ENCODE measurements around the gene WDR37.
"Not testable (repeated sequence)": the region's sequence is repeated elsewhere in the genome, so short reads cannot be mapped to it uniquely, and the experiment has no call there.

Gene WDR37

DNA sequence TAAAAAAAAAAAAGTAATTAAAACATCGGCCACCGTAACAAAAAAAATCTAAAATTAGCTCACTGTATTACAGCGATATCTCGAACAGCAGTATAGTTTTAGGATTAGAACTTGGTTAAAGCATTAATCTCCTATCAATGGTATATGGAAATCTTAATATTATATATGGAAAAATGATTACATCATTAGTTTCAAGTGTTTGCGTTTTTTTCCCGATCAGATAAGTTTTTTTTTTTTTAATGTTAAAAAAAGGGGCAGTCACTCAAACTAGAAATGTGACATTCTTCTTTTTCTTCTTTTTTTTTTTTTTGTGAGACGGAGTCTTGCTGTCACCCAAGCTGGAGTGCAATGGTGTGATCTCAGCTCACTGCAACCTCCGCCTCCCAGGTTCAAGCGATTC, 14.7 kb upstream of the WDR37 start:
- DNase-seq, result no peak

DNA sequence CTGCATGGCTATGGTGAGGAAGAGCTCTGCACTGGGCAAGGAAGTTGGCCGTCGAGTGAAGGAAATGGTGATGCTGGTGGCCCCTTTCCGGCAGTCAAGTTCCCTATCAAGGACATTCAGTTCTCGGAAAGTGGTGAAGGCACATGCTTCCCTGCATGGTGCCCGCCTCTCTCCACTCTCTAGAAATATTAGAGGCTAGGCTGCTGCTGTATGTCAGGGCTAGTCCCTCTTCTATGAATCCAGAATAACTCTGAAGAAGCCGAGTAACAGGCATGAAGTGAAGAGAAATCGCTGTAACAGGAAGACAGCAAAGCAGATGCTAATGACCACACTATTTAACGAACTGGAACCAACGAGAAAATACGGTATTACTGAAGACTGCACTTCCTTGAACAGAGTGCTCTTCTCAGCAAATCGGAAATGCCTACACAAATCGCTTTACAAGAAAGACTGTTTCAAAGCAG, 12.6 kb upstream of the WDR37 start:
- DNase-seq, result peak in 3 of 58 donors; percentile 16 to 32 (median 20)

DNA sequence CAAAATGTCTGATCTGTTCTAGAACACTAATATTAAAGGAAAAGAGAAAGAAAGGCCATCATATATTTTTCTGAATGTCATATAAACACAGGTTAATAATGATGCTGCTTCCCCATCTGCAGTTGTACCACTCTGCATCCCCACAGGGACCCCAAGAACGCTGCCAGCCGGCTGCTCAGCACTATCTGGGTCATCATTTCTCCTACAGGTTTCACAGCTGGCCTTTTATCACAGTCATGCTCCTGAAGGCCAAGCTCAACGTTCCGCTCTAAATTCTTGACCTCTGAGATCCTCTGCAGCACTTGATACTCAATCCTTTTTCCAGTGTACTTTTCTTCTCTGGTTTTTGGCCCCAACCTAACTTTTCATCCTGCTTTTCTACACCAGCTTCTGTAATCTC, 12.0 kb upstream of the WDR37 start:
- DNase-seq, result no peak

DNA sequence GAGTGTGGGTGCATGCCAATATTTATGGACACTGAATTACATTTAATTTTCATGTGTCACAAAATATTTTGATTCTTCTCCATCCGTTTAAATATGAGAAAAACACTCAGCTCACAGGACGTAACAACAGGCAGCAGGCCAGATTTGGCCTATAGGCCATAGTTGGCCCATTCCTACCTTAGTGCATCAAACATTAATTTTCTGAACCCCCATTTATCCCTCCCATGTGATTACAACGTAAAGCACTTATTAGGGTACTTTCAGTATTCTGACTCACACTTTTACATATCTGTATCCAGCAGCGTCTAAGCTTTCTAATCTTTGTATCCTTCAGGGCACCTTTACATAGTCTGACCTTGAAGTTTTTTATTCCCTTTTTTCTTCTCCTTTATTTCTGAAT, 11.2 kb upstream of the WDR37 start:
- no peak for DNase-seq

DNA sequence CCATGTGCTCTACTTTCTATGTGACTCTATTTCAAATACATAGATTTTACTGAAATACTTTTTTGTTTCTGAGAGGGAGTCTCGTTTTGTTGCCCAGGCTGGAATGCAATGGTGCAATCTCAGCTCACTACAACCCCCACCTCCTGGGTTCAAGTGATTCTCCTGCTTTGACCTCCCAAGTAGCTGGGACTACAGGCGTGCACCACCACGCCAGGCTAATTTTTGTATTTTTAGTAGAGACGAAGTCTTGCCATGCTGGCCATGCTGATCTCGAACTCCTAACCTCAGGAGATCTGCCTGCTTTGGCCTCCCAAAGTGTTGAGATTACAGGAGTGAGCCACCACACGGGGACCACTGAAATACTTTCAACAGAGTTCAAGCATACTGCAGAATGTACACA, 10.8 kb upstream of the WDR37 start:
- DNase-seq, result no peak

DNA sequence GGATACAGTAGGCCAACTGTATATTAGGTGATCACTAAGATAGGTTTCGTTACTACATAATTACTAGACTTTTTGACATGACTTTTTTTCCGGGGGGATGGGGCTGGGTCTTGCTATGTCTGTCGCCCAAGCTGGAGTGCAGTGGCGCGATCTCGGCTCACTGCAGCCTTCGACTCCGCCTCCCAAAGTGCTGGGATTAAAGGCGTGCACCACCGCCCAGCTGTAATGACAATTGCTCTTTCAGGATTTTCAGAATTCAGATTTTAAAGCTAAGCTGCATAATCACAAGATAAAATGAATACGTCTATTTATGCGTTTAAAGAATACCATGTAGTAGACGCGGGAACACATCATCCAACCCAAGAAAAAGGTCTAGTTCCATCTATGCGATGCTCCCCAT, 8.2 kb upstream of the WDR37 start:
- DNase-seq, result peak in 1 of 58 donors; percentile 46

DNA sequence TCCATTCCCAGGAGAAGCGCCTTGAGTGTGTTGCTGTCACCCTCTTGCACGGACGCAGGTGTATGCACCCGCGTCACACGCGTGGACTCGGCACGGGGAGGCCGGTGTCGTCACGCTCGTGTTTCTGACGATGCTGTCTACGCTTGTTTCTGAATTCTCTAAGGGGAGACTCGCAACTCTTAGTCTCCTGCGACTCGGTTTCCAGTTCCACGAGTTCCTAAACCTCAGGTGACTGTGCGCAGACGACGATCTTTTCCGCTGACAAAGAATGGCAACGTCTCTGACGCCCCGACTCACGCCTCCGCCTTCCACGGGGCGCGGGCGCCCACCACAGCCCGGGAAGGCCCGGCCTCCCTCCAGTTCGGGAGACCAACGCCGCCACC, 7.8 kb upstream of the WDR37 start:
- DNase-seq, result peak in 18 of 58 donors; percentile 34 to 75 (median 58)

DNA sequence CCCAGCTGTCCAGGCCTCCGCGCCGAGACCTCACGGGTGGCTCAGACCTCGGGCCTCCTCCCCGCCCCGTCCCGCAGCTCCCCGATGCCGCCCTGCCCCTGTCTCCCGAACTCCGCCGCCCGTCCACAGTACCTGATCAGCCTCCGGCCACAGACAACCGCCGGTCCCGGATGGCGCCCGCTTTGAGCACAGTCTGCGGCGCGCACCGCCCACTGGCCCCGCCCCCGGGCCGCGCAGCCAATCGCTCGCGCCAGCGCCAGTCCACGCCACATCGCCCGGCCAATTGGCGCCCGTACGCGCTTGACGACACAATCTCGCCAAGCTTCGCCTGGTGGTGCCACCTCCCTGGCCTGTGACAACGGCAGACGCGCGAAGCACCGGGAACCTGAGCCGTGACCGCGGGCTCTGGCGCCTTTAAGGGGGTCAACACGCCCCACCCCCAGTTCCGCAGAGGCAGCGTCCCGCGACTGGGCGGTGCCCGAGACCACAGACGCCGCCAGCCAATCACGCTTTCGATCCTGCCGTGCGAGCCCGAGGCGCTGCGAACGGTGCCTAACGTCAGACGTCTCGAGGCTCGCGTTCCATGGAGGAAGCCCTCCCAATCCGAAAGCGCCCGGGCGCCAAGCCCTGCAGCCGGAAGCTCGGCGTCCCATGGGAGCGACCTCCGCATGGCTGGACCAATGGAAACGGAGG, 7.3 kb upstream of the WDR37 start, which contains the start of gene IDI1:
IDI1 (minus strand) TSS at position 388 of the 693 bp plus-strand sequence; CDS start at position 272, 116 bp downstream.
- DNase-seq, result peak; percentile 94 to 100 (median 99)

DNA sequence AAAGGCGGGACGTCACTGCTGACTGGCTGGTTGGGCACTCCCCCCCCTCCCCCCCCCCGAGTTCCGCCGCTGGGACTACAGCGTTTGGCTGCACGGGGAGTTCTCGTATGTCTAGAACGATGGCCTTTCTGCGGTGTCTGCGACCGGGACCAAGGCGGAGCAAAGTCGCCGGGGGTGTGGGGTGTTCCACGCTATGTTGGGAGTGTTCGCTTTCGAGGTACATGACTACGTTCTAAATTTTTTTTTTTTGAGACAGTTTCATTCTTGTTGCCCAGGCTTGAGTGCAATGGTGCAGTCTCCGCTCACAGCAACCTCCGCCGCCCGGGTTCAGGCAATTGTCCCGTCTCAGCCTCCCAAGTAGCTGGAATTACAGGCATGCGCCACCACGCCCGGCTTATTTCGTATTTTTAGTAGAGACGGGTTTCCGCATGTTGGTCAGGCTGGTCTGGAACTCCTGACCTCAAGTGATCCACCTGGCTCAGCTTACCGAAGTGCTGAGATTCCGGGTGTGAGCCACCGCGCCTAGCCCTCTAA, 6.7 kb upstream of the WDR37 start:
- peak in 3 of 58 donors; percentile 55 to 60 (median 59) for DNase-seq

DNA sequence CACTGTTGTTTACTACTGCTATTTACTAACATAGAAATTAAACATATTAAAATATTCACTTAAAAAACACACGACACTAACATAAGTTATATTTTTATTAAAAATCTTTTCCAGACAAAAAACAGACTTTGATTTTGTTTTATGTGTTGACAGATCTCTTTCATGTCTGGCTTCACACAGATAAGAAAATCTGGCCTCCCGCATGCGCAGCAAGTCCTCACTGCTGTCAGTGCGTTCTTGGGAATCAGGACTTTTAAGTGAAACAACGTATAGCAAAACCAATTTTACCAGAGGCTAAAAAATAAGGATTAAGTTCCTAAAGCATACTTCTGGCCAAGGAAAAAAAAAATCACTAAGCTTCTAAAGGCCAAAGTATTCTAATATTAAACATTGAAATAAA, 6.0 kb upstream of the WDR37 start:
- DNase-seq, result peak in 1 of 58 donors; percentile 27

DNA sequence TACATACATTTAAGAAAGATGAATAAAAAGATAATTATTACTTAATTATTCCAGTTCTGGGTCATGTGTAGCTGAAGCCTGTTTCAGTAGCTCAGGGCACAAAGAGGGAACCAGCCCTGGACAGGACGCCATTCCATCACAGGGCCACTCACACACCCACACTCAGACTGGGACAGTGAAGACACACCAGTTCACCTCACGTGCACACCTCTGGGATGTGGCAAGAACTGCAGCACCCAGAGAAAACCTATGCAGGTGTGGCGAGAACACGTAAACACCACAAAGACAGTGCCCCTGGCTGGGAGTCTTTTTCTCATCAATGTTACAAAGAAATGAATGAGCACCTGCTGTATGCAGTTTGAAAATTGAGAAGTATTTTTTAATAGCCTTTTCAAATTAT, 5.6 kb upstream of the WDR37 start:
- no peak for DNase-seq

DNA sequence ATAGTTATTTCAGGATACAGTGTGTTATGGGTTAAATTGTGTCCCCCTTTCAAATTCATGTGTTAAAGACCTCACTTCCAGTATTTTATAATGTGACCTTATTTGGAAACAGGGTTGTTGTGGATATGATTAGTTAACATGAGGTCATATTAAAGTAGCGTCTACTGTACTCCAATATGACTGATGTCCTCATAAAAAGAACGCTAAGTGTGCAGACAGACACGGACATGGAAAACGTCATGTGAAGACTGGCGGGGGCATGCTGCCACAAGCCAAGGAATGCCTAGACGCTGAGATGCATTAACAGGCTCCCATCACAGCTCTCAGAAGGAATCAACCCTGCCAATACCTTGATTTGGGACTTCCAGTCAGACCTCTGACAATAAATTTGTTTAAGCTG, 1.5 kb upstream of the WDR37 start:
- DNase-seq, result no peak

DNA sequence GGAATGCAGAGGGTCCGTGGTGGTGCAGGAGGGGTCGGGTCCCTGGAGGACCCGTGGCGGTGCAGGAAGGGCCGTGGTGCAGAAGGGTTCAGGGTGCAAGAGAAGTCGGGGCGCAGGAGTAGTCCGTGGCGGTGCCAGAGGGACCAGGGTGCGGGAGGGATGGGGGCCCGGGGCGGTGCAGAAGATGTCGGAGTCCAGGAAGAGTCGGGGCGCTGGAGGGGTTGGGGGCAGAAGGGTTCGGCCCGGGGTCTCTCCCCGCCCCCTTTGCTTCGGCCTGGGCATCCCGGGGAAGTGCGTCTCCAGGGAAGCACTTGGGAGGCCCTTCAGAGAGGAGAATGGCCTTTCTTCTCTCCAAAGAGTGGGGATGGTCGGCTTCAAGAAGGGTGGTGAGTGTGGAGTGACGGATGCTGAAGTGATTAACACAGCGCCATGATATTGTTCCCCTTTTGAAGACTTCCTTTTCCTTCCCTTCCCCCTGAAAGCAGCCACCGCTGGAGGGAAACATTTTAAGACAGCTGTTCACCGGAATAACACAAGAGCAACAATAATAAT, 997 bp downstream of the WDR37 start:
- peak in 1 of 58 donors; percentile 46 for DNase-seq

DNA sequence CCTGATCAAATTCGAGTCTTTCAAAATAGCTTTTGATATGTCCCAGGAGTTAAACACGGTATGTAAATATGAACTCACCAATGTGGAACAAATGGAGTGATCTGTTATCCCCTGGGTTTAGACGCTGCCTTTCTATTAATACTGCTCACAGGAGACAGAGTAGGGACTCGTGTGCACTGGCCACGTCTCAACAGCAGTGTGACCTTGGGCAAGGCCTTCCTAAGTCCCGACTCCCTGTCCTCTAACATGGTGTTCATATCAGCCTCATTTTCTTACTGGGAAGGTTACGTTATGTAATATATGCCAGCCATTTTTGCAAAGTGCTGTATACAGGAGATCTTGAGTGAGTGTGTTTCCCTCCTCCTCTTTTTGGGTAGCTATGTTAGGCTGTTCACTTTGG, 1.8 kb downstream of the WDR37 start:
- DNase-seq, result no peak

DNA sequence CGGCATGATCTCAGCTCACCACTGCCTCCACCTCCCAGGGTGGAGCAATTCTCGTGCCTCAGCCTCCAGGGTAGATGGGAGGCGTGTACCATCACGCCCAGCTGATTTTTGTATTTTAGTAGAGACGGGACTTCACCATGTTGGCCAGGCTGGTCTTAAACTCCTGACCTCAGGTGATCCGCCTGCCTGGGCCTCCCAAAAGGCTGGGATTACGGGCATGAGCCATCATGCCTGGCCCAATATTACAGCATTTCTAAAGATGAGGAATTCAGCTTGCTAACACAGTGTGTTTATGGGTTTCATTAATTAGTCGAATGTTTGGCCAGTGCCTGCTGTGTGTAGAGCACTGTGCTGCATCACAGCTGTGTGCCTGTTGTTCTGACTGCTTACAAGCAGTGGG, 3.7 kb downstream of the WDR37 start:
- DNase-seq, result no peak

DNA sequence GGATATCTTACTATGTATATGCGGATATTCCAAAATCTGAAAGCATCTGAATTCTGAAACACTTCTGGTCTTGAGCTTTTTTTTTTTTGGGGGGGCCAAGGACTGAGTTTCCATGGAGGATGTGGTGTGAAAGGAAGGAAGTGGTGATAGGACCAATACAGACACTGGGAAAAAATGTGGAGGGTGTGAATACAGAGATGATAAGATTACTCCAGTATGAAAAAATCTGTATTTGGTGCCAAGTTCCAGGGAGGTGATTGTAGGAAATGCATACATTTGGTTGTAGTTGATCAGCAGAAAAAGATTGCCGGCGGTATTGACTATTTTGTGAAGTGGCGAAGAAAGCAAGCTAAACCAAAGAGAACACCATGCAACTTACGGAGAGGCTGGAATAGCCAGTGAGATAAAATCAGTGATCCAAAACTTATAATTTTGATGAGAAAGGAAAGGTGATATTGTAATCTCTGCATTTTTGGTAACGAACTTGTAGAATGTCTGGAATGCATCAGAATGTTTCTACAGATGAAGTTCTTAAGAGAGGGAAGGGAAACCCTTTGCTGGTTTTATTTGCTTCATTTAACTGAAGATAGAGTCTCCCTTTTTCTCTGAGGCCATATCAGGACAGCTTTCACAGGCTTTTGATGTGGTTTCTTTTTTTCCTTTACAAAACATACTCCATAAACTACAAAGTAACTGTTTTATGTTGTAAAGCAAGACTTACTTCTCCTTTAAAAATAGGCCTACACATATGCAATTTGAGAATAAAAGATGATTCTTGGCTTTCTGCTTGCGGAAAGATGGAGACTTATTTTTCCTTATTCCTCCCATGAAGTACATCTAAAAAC, 6.0 kb downstream of the WDR37 start:
- no peak for DNase-seq

DNA sequence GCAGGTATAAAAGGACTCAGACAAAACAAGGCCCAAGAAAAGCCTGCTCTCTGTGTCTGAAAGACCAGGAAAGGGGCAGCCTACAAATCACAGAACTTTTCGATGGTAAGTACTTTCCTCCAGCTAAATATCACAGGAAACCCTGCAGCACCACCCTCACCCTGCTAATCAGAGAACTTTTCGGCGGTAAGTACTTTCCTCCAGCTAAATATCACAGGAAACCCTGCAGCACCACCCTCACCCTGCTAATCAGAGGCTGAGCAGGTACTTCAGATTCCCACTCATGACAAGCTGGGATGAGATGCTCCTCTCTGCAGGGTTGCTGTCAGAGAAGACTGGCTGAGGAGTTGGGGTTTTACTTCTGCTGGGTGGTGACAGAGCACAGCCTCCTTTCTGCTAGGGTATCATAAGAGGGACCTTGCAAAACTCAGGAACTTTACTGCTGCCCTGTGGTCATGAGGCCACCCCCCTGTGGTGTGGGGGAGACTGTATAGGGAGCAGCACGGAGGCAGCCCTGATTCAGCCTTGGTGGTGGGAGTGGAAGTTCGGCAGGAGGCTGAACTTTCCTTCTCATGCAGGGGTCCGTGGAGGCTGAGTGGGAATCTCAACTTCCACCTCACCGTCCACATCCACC, 7.2 kb downstream of the WDR37 start:
- DNase-seq, result no peak

DNA sequence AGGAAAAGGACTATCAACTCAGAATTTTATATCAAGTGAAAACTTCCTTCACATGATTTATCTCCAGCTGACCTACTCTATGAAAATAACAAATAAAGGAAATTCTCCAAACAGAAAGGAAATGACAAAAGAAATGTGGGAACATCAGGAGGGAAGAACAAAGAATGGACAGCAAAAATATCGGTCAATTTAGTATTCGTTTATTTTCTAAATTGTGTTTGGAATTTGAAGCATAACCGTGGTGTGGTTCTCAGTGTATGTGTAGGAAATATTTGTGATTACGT, 8.7 kb downstream of the WDR37 start:
- no peak for DNase-seq

DNA sequence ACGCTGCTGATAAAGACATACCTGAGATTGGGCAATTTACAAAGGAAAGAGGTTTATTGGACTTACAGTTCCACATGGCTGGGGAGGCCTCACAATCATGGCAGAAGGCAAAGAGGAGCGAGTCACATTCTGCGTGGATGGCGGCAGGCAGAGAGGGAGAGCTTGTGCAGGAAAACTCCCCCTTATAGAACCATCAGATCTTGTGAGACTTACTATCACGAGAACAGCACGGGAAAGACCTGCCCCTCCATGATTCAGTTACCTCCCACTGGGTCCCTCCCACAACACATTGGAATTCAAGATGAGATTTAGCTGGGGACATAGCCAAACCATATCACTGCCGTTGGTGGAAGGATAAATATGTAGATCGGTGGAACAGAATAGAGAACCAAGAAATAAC, 10.5 kb downstream of the WDR37 start:
- DNase-seq, result not testable (repeated sequence)

DNA sequence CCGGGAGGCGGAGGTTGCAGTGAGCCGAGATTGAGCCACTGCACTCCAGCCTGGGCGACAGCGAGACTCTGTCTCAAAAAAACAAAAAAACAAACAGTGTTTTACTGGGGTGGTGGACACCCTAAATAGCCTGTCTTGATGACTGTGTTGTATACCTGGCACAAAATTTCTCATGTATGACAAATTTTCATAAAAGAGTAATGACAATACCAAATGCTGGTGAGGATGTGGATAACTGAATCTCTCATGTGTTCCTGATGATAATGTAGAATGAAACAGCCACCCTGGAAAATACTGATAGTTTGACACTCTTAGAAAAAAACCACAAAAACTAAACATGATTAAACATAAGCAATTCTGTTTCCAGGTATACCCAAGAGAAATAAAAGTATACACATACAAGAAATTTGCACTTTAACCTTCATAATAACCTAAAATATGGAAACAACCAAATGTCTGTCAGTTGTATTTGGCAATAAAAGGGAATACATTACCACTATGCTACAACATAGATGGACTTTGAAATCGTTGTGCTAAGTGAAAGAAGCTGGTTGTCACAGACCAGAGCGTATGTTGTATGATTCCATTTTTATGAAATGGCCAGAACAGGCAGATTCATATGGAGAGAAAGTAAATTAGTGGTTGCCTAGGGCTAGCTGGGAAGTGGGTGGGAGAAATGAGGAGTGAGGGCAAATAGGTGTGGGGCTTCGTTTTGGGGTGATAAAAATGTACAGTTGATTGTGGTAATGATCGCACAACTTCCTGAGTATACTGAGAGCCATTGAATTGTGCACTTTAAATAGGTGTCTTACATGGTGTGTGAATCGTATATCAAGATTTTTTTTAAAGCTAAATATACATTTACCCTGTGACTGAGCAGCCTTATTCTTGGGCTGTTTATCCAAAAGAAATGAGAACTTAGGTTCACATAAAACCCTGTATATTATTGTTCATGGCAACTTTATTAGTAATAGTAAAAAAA, 12.5 kb downstream of the WDR37 start:
- DNase-seq, result no peak

DNA sequence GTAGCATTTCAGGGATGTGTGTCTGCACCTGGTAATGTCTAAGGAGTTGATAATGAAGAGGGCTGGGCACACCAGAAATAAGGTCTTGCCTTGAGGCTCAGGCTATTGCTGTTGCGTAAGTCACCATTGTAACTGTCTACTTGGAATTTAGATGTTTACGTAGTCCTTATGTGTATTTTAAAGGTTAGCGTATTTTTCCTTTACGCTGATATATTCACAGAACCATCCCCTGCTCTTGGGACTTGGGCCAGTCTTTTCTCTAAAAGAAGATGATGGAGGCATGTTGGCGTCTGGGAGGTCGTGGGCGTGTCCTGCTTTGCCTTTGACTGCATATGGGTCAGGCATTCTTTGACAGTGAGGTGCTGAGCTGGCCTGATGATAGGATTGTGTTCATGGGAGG, 14.7 kb downstream of the WDR37 start:
- DNase-seq, result no peak

Data from anterior cingulate cortex (tissue), 58 donors.